Loucy (cell line): Measurements from ENCODE around the gene DISC1.

Experiments used
- H2AFZ ChIP-seq: fragments of 200-600 bp; sonication (generic); 2 replicates; pipeline ENCODE4 v1.6.0; 2016; ENCODE audit warnings: antibody characterized with exemption, mild to moderate bottlenecking, low read length, moderate library complexity
- H3F3A ChIP-seq: fragments of 200-600 bp; 2 replicates; pipeline ENCODE4 v1.6.0; 2016; ENCODE audit warnings: antibody characterized with exemption, low read depth, mild to moderate bottlenecking
- H3K27me3 ChIP-seq: fragments of 200-600 bp; sonication (generic); 2 replicates; pipeline ENCODE4 v1.6.1; 2014; ENCODE audit warnings: low read length, mild to moderate bottlenecking; ENCODE audit not compliant: insufficient read depth, poor library complexity, severe bottlenecking
- H3K36me3 ChIP-seq: fragments of 200-600 bp; sonication (generic); 2 replicates; pipeline ENCODE4 v1.6.1; 2016; ENCODE audit warnings: low read length; ENCODE audit not compliant: insufficient read depth
- H3K4me1 ChIP-seq: fragments of 200-600 bp; sonication (generic); 2 replicates; pipeline ENCODE4 v1.5.1; 2014; ENCODE audit warnings: low read length, mild to moderate bottlenecking; ENCODE audit not compliant: insufficient read depth, poor library complexity, severe bottlenecking
- H3K4me2 ChIP-seq: fragments of 200-600 bp; sonication (generic); 2 replicates; pipeline ENCODE4 v1.6.0; 2014; ENCODE audit warnings: antibody characterized with exemption, low read length, low read depth, mild to moderate bottlenecking; ENCODE audit not compliant: poor library complexity, severe bottlenecking
- H3K4me3 ChIP-seq: fragments of 200-600 bp; sonication (generic); 2 replicates; pipeline ENCODE4 v1.5.1; 2014; ENCODE audit warnings: low read length, mild to moderate bottlenecking, mixed read lengths; ENCODE audit not compliant: poor library complexity, severe bottlenecking
- H3K79me2 ChIP-seq: fragments of 200-600 bp; sonication (generic); 2 replicates; pipeline ENCODE4 v1.6.1; 2014; ENCODE audit warnings: low read length; ENCODE audit not compliant: insufficient read depth
- H3K9ac ChIP-seq: fragments of 200-600 bp; sonication (generic); 2 replicates; pipeline ENCODE4 v1.6.0; 2014; ENCODE audit warnings: mild to moderate bottlenecking, low read depth, low read length, moderate library complexity; ENCODE audit not compliant: poor library complexity, severe bottlenecking
- H3K9me2 ChIP-seq: fragments of 200-600 bp; sonication (generic); replicated peaks from 2 replicates; pipeline ENCODE4 v1.6.1; 2016; ENCODE audit warnings: low read depth, low read length, mixed read lengths
- H3K9me3 ChIP-seq: fragments of 200-600 bp; sonication (generic); 2 replicates; pipeline ENCODE4 v1.6.1; 2014; ENCODE audit warnings: mild to moderate bottlenecking, antibody characterized with exemption, low read length, low read depth; ENCODE audit not compliant: insufficient read depth
- H4K20me1 ChIP-seq: fragments of 200-600 bp; sonication (generic); 2 replicates; pipeline ENCODE4 v1.6.0; 2014; ENCODE audit warnings: antibody characterized with exemption, low read length, mild to moderate bottlenecking; ENCODE audit not compliant: insufficient read depth, poor library complexity, severe bottlenecking
- EZH2phosphoT487 ChIP-seq: fragments of 200-600 bp; IDR thresholded peaks from 2 replicates; pipeline ENCODE4 v1.6.1; 2018; ENCODE audit warnings: antibody characterized with exemption, mild to moderate bottlenecking, moderate library complexity, borderline replicate concordance
- TF ChIP-seq, protein P1 (sequence below): fragments of 200-600 bp; sonication (generic); conservative IDR thresholded peaks from 2 replicates; pipeline ENCODE4 v1.5.1; 2014; ENCODE audit warnings: mild to moderate bottlenecking, antibody characterized with exemption, low read length

The DISC1 gene

DNA sequence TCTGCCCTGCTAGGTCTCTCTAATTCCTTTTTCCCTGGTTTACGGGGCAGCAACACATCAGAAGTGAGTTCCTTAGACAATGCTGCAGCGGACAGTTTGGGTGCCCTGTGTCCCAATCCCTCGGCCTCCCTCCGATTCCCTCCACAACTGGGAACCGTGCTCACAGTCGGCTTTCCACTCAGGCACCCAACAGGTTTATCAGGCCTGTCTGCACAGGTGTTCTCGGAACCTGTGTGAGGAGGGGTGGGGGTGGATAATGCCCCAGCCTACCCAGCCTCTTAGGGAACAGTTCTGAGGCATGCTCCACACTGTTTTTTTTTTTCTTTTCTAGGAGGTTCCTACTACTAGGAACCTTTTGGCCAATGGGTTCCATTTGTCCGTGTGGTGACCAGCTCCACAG lies 131.2 kb downstream of the DISC1 start:
- no peak overlapping the region for H2AFZ ChIP-seq
- no peaks in the 10 kb centered on the region for H3K4me1 ChIP-seq
- no peaks in the 10 kb centered on the region for H3F3A ChIP-seq
- no peak for TF ChIP-seq EZH2phosphoT487
- TF ChIP-seq, protein P1, sequence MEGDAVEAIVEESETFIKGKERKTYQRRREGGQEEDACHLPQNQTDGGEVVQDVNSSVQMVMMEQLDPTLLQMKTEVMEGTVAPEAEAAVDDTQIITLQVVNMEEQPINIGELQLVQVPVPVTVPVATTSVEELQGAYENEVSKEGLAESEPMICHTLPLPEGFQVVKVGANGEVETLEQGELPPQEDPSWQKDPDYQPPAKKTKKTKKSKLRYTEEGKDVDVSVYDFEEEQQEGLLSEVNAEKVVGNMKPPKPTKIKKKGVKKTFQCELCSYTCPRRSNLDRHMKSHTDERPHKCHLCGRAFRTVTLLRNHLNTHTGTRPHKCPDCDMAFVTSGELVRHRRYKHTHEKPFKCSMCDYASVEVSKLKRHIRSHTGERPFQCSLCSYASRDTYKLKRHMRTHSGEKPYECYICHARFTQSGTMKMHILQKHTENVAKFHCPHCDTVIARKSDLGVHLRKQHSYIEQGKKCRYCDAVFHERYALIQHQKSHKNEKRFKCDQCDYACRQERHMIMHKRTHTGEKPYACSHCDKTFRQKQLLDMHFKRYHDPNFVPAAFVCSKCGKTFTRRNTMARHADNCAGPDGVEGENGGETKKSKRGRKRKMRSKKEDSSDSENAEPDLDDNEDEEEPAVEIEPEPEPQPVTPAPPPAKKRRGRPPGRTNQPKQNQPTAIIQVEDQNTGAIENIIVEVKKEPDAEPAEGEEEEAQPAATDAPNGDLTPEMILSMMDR = no peak
- H3K9me3 ChIP-seq = peaks cover 10% of the 10 kb centered on the region; the same call in 1 of the 2 replicates
- peaks cover 28% of the 10 kb centered on the region; the same call in 1 of the 2 replicates for H3K36me3 ChIP-seq
- no peak overlapping the region for H3K4me2 ChIP-seq
- H3K4me3 ChIP-seq = no peak overlapping the region
- H4K20me1 ChIP-seq = no peaks in the 10 kb centered on the region
- H3K9ac ChIP-seq = no peak overlapping the region
- no peaks in the 10 kb centered on the region for H3K79me2 ChIP-seq
- H3K9me2 ChIP-seq = no peaks in the 10 kb centered on the region
- H3K27me3 ChIP-seq = no peaks in the 10 kb centered on the region

DNA sequence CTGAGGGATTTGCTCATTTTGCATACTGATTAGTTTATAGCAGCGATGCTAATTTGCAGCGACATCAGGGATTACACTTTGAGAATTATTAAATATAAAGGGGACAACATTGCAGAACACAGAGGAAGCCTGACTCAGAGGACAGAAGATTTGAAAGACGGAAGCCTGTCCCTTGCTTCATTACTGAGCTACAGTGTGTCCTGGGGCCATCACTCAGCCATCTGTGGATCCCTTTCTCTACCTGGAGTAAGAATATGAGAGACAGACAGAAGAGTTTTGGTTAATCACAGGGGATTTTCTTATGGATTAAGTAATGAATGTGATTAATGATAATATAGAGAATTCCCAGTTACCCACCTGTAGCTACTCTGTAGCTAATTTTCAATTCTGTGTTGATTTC lies 134.7 kb downstream of the DISC1 start:
- Histone ChIP-seq H3K9ac (no peak overlapping the region), H4K20me1 (no peaks in the 10 kb centered on the region), H3K36me3 (peaks cover 8% of the 10 kb centered on the region; the same call in 1 of the 2 replicates), H3K4me2 (no peak overlapping the region), H3K79me2 (no peaks in the 10 kb centered on the region), H3K4me3 (no peak overlapping the region), H3K27me3 (no peaks in the 10 kb centered on the region), H3K9me3 (no peaks in the 10 kb centered on the region), H2AFZ (no peak overlapping the region), H3K9me2 (no peaks in the 10 kb centered on the region), H3F3A (no peaks in the 10 kb centered on the region), H3K4me1 (no peaks in the 10 kb centered on the region)
- no peak for TF ChIP-seq EZH2phosphoT487
- TF ChIP-seq, protein P1 = no peak

DNA sequence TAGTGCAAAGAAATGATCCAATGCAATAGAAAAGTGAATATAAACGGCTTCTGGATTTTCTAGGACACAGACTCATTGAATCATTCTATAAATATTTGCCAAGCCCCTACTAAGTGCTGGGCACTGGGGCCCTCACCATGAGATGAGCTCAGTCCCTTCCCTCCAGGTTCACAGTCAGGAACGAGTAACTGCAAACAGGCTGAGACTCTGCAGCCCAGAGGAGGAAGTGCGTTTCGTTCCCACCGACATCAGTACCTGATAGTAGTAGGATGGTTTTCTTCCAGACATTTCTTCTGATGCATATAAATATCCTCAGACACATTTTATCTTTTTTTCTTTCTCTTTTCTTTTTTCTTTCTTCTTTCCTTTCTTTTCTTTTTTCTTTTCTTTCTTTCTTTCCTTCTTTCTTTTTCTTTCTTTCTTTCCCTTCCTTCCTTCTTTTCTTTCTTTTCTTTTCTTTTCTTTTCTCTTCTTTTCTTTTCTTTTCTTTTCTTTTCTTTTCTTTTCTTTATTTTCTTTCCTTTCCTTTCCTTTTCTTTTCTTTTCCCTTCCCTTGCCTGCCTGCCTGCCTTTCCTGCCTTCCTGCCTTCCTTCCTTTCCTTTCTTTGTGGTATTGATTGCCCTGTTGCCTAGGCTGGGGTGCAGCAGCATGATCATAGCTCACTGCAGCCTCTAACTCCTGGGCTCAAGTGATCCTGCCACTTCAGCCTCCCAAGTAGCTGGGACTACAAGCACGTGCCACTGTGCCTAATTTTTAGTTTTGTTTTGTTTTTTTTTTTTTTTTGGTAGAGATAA lies 135.4 kb downstream of the DISC1 start:
- no peaks in the 10 kb centered on the region for H4K20me1 ChIP-seq
- H3K9me2 ChIP-seq = no peaks in the 10 kb centered on the region
- peaks cover 8% of the 10 kb centered on the region; the same call in 1 of the 2 replicates for H3K36me3 ChIP-seq
- no peaks in the 10 kb centered on the region for H3K79me2 ChIP-seq
- no peaks in the 10 kb centered on the region for H3F3A ChIP-seq
- no peak overlapping the region for H3K4me2 ChIP-seq
- no peak overlapping the region for H3K9ac ChIP-seq
- no peaks in the 10 kb centered on the region for H3K27me3 ChIP-seq
- TF ChIP-seq EZH2phosphoT487 = no peak
- TF ChIP-seq, protein P1 = no peak
- H3K4me3 ChIP-seq = no peak overlapping the region
- no peaks in the 10 kb centered on the region for H3K4me1 ChIP-seq
- no peaks in the 10 kb centered on the region for H3K9me3 ChIP-seq
- H2AFZ ChIP-seq = no peak overlapping the region
